Measurements from ENCODE around the gene INSIG2.

Gene INSIG2

DNA sequence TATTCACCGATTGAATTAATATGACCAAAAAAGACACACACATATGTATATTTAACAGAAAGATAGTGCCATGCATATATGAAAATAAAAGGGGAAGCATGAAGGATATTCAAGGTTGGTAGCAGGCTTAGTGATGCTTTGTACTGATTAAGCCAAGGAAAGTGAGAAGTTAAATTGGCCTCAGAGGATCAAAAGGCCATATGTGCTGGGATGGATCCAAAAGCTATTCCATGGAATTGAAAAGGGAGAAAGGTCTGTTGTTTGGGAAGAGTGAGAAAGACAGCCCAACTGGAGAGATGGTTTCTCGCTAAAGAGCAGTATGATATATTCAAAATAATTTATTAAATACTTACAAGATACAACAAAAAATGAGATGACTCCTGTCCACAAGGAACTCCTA is 65.9 kb downstream of the INSIG2 start:
- TF ChIP-seq, protein P1, sequence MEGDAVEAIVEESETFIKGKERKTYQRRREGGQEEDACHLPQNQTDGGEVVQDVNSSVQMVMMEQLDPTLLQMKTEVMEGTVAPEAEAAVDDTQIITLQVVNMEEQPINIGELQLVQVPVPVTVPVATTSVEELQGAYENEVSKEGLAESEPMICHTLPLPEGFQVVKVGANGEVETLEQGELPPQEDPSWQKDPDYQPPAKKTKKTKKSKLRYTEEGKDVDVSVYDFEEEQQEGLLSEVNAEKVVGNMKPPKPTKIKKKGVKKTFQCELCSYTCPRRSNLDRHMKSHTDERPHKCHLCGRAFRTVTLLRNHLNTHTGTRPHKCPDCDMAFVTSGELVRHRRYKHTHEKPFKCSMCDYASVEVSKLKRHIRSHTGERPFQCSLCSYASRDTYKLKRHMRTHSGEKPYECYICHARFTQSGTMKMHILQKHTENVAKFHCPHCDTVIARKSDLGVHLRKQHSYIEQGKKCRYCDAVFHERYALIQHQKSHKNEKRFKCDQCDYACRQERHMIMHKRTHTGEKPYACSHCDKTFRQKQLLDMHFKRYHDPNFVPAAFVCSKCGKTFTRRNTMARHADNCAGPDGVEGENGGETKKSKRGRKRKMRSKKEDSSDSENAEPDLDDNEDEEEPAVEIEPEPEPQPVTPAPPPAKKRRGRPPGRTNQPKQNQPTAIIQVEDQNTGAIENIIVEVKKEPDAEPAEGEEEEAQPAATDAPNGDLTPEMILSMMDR (IDR thresholded peaks at IDR 0.05; ENCODE audit: insufficient read depth, missing control alignments): no peak
- DNase-seq (ENCODE audit: insufficient read length, low spot score) (no peak), FAIRE-seq (no peak)

Data from D721Med (cell line).